Thyroid gland (tissue), 4 donors: ENCODE measurements around the gene S1PR4.

Experiments used
- POLR2A ChIP-seq, 2 donors: fragments of 450-650 bp; IDR thresholded peaks; one replicate each; pipeline ENCODE4 v1.6.1; 2017; ENCODE audit warnings: antibody characterized with exemption in 2 of 2, mild to moderate bottlenecking in 2 of 2, moderate library complexity in 1 of 2
- TF ChIP-seq, protein P1 (sequence below), 6 experiments: fragments of 200-600 bp in 3 of 6; fragments of 450-650 bp in 3 of 6; sonication (generic) in 3 of 6; IDR thresholded peaks; one replicate each; pipeline ENCODE4 v1.5.1; 2016 to 2019; ENCODE audit warnings: antibody characterized with exemption in 6 of 6, mild to moderate bottlenecking in 2 of 6, inconsistent platforms in 1 of 6, moderate library complexity in 1 of 6

DNA sequence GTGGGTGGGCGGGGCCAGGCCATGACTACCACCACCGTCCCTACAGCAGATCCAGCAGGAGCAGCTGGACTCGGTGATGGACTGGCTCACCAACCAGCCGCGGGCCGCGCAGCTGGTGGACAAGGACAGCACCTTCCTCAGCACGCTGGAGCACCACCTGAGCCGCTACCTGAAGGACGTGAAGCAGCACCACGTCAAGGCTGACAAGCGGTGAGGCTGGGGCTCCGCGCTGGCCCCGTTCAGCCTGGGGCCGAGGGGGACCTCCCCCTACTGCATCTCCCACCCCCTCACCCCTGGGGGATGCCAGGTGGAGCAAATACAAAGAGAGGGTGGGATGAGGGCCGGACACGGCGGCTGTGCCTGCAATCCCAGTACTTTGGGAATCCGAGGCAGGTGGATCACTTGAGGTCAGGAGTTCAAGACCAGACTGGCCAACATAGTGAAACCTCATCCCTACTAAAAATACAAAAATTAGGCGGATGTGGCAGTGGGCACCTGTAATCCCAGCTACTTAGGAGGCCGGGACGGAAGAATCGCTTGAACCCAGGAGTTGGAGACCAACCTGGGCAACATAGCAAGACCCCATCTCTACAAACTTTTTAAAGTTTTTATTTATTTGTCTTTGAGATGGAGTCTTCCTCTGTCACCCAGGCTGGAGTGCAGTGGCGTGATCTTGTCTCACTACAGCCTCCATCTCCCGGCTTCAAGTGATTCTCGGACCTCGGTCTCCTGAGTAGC lies 27.8 kb downstream of the S1PR4 start:
- TF ChIP-seq, protein P1, sequence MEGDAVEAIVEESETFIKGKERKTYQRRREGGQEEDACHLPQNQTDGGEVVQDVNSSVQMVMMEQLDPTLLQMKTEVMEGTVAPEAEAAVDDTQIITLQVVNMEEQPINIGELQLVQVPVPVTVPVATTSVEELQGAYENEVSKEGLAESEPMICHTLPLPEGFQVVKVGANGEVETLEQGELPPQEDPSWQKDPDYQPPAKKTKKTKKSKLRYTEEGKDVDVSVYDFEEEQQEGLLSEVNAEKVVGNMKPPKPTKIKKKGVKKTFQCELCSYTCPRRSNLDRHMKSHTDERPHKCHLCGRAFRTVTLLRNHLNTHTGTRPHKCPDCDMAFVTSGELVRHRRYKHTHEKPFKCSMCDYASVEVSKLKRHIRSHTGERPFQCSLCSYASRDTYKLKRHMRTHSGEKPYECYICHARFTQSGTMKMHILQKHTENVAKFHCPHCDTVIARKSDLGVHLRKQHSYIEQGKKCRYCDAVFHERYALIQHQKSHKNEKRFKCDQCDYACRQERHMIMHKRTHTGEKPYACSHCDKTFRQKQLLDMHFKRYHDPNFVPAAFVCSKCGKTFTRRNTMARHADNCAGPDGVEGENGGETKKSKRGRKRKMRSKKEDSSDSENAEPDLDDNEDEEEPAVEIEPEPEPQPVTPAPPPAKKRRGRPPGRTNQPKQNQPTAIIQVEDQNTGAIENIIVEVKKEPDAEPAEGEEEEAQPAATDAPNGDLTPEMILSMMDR (IDR thresholded peaks at IDR 0.05): no peak
- TF ChIP-seq POLR2A (IDR thresholded peaks at IDR 0.05): no peak
